Keratinocyte (primary cell): ENCODE results near the gene STK11.

Experiments used
- EZH2 ChIP-seq: IDR thresholded peaks from one replicate; pipeline ENCODE4 v1.6.1; 2012; ENCODE audit warnings: inconsistent platforms, mild to moderate bottlenecking, low read length, moderate library complexity
- TF ChIP-seq, protein P1 (sequence below), 3 experiments: IDR thresholded peaks in 1 of 3; conservative IDR thresholded peaks in 1 of 3; optimal IDR thresholded peaks in 1 of 3; 2 replicates in 2 of 3; 3 replicates in 1 of 3; pipeline versions ENCODE3 to v1.5.1; 2011; ENCODE audit warnings: low read length in 3 of 3, mild to moderate bottlenecking in 3 of 3, moderate library complexity in 2 of 3, control low read depth in 1 of 3, inconsistent platforms in 1 of 3; ENCODE audit not compliant: insufficient read depth in 2 of 3; ENCODE audit errors: extremely low read depth in 1 of 3

DNA sequence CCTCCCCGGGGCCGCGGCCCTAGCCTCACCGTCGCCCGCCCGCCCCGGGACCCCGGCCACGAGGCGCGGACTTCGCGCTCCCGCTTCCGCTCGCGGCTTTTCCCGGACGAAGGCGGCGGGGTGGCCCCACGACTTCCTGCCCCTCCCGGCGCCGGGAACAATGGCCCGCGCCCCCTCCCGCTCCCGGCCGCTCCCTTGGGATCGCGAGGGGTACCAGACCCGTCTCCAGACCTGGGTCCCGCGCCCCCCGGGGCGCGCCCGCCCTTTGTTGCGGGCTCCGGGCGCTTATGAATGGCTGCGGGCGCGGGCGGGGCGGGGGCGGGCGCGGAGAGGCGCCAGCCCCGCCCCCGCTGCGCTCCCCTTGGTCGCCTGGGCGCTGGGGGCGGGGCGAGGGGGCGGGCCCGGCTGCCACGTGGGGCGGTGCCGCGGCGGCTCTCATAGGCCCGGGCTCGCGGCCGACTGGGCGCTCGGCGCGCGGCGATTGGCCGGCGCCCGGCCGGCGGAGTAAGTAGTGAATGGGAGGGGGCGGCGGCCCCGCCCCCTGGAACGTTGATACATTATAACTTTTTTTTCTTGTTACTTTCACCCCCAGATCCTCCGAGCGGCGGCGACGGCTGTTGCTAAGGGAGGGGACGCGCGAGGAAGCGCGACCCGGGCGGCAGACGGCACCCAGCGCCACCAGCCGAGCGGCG lies 43.9 kb downstream of the STK11 start:
- TF ChIP-seq, protein P1, sequence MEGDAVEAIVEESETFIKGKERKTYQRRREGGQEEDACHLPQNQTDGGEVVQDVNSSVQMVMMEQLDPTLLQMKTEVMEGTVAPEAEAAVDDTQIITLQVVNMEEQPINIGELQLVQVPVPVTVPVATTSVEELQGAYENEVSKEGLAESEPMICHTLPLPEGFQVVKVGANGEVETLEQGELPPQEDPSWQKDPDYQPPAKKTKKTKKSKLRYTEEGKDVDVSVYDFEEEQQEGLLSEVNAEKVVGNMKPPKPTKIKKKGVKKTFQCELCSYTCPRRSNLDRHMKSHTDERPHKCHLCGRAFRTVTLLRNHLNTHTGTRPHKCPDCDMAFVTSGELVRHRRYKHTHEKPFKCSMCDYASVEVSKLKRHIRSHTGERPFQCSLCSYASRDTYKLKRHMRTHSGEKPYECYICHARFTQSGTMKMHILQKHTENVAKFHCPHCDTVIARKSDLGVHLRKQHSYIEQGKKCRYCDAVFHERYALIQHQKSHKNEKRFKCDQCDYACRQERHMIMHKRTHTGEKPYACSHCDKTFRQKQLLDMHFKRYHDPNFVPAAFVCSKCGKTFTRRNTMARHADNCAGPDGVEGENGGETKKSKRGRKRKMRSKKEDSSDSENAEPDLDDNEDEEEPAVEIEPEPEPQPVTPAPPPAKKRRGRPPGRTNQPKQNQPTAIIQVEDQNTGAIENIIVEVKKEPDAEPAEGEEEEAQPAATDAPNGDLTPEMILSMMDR (optimal IDR thresholded peaks at IDR 0.05 in 1 of 3, IDR thresholded peaks at IDR 0.05 in 1 of 3, conservative IDR thresholded peaks at IDR 0.05 in 1 of 3; ENCODE audit: extremely low read depth in 1 of 3, insufficient read depth in 2 of 3, low read length in 3 of 3) = no peak
- no peak for TF ChIP-seq EZH2
